ENCODE data around the gene BTN1A1.

The BTN1A1 gene

GRCh38 chr6:26468829-26469228, 31.3 kb upstream of the BTN1A1 start:
- H3K9me3 ChIP-seq (ENCODE audit: control insufficient read depth, insufficient read depth, low read length): peaks cover 14% of the 10 kb centered on the region
- no peaks in the 10 kb centered on the region for H3K27me3 ChIP-seq (ENCODE audit: control insufficient read depth, low read length)
- peaks cover 10% of the 10 kb centered on the region; the same call in 1 of the 2 replicates for H3F3A ChIP-seq (ENCODE audit: control insufficient read depth, insufficient read depth)
- no peak overlapping the region for H3K4me3 ChIP-seq (ENCODE audit: low read length)
- TF ChIP-seq EZH2phosphoT487 (IDR thresholded peaks at IDR 0.05; ENCODE audit: borderline replicate concordance, low read length) (no peak), CTCF (IDR thresholded peaks at IDR 0.05; ENCODE audit: low read depth, low read length, poor library complexity, severe bottlenecking) (no peak)
- no peak overlapping the region for H3K4me2 ChIP-seq (ENCODE audit: low read length)
- H3K79me2 ChIP-seq (ENCODE audit: control insufficient read depth, low read length): no peaks in the 10 kb centered on the region
- H3K27ac ChIP-seq (ENCODE audit: low read depth, low read length): no peak overlapping the region
- no peaks in the 10 kb centered on the region for H4K20me1 ChIP-seq (ENCODE audit: control insufficient read depth, insufficient read depth, low read depth, low read length)
- H3K4me1 ChIP-seq (ENCODE audit: control insufficient read depth, low read length): peaks cover 22% of the 10 kb centered on the region
- H3K36me3 ChIP-seq (ENCODE audit: control insufficient read depth, low read length): peaks cover 78% of the 10 kb centered on the region
- no peaks in the 10 kb centered on the region for H3K9me2 ChIP-seq (replicated peaks; ENCODE audit: control insufficient read depth, low read length)

GRCh38 chr6:26470643-26471042, 29.5 kb upstream of the BTN1A1 start:
- Histone ChIP-seq H3K9me3 (ENCODE audit: control insufficient read depth, insufficient read depth, low read length) (peaks cover 14% of the 10 kb centered on the region), H3K27me3 (ENCODE audit: control insufficient read depth, low read length) (no peaks in the 10 kb centered on the region), H3K4me1 (ENCODE audit: control insufficient read depth, low read length) (peaks cover 34% of the 10 kb centered on the region), H3F3A (ENCODE audit: control insufficient read depth, insufficient read depth) (peaks cover 18% of the 10 kb centered on the region), H4K20me1 (ENCODE audit: control insufficient read depth, insufficient read depth, low read depth, low read length) (no peaks in the 10 kb centered on the region), H3K27ac (ENCODE audit: low read depth, low read length) (no peak overlapping the region), H3K36me3 (ENCODE audit: control insufficient read depth, low read length) (peaks cover 63% of the 10 kb centered on the region), H3K4me2 (ENCODE audit: low read length) (no peak overlapping the region), H3K79me2 (ENCODE audit: control insufficient read depth, low read length) (peaks cover 12% of the 10 kb centered on the region), H3K9me2 (replicated peaks; ENCODE audit: control insufficient read depth, low read length) (no peaks in the 10 kb centered on the region), H3K4me3 (ENCODE audit: low read length) (no peak overlapping the region)
- TF ChIP-seq CTCF (IDR thresholded peaks at IDR 0.05; ENCODE audit: low read depth, low read length, poor library complexity, severe bottlenecking) (no peak), EZH2phosphoT487 (IDR thresholded peaks at IDR 0.05; ENCODE audit: borderline replicate concordance, low read length) (no peak)

GRCh38 chr6:26471970-26472369, 28.1 kb upstream of the BTN1A1 start:
- Histone ChIP-seq H3K4me3 (ENCODE audit: low read length) (no peak overlapping the region), H3K36me3 (ENCODE audit: control insufficient read depth, low read length) (peaks cover 53% of the 10 kb centered on the region), H3K9me2 (replicated peaks; ENCODE audit: control insufficient read depth, low read length) (no peaks in the 10 kb centered on the region), H3K27ac (ENCODE audit: low read depth, low read length) (no peak overlapping the region), H3K4me1 (ENCODE audit: control insufficient read depth, low read length) (peaks cover 47% of the 10 kb centered on the region), H4K20me1 (ENCODE audit: control insufficient read depth, insufficient read depth, low read depth, low read length) (no peaks in the 10 kb centered on the region), H3F3A (ENCODE audit: control insufficient read depth, insufficient read depth) (peaks cover 27% of the 10 kb centered on the region), H3K27me3 (ENCODE audit: control insufficient read depth, low read length) (no peaks in the 10 kb centered on the region), H3K9me3 (ENCODE audit: control insufficient read depth, insufficient read depth, low read length) (peaks cover 14% of the 10 kb centered on the region), H3K4me2 (ENCODE audit: low read length) (no peak overlapping the region), H3K79me2 (ENCODE audit: control insufficient read depth, low read length) (peaks cover 12% of the 10 kb centered on the region)
- TF ChIP-seq EZH2phosphoT487 (IDR thresholded peaks at IDR 0.05; ENCODE audit: borderline replicate concordance, low read length) (no peak), CTCF (IDR thresholded peaks at IDR 0.05; ENCODE audit: low read depth, low read length, poor library complexity, severe bottlenecking) (no peak)

Data from DOHH2 (cell line).